Panc1 (cell line): ENCODE measurements around the gene ALDH5A1. TPM values are rescaled to one million over a fixed set of nuclear protein-coding genes. Genes with fewer than 3 reads are reported as not detected.

ENCODE experiments used
- ATAC-seq: fragments of 200-7000 bp; cut with Tn5 transposase; 2 replicates; pipeline ENCODE4 v1.9.1; 2020; ENCODE audit warnings: mild to moderate bottlenecking, moderate library complexity
- BruUV-seq: library from RNA; stranded (reverse); fragments of 400-500 nt; replicated peaks from 2 replicates; lab custom pipeline; 2021; lab: Mats Ljungman, UMichigan
- CTCF ChIA-PET: fragments of 300-600 bp; sonication (Branson Sonifier 250); formaldehyde crosslinking; loops from one replicate; lab custom pipeline; 2022; ENCODE audit warnings: antibody characterized with exemption; lab: Charles Lee
- POLR2A ChIA-PET: fragments of 300-600 bp; sonication (Branson Sonifier 250); formaldehyde crosslinking; loops from one replicate; lab custom pipeline; 2022; ENCODE audit warnings: antibody characterized with exemption; lab: Charles Lee
- DNase-seq: peaks from one replicate; pipeline ENCODE4 v3.0.0-alpha.2; 2010; ENCODE audit warnings: low read depth, low spot score
- H3K27ac ChIP-seq: 2 replicates; pipeline ENCODE4 v1.5.1; 2011; ENCODE audit warnings: mild to moderate bottlenecking, low read length, inconsistent platforms
- H3K27me3 ChIP-seq: fragments of 200-500 bp; sonication (Bioruptor generic); 2 replicates; pipeline ENCODE4 v1.6.0; 2014; ENCODE audit warnings: low read length, inconsistent platforms; ENCODE audit not compliant: control insufficient read depth, insufficient read depth
- H3K36me3 ChIP-seq: fragments of 200-500 bp; sonication (Bioruptor generic); 2 replicates; pipeline ENCODE4 v1.5.1; 2014; ENCODE audit warnings: inconsistent platforms, mild to moderate bottlenecking, low read length, moderate library complexity; ENCODE audit not compliant: control insufficient read depth, insufficient read depth
- H3K4me1 ChIP-seq: 2 replicates; pipeline ENCODE4 v1.5.1; 2011; ENCODE audit warnings: inconsistent platforms, mild to moderate bottlenecking, low read length, moderate library complexity; ENCODE audit not compliant: control insufficient read depth, insufficient read depth
- H3K4me3 ChIP-seq, 2 experiments: 2 replicates each; pipeline ENCODE4 v1.5.1; 2011 to 2012; ENCODE audit warnings: low read depth in 2 of 2, low read length in 2 of 2, mild to moderate bottlenecking in 2 of 2, inconsistent platforms in 1 of 2, moderate library complexity in 1 of 2
- H3K9me3 ChIP-seq: fragments of 200-500 bp; sonication (Bioruptor generic); 2 replicates; pipeline ENCODE4 v1.5.1; 2014; ENCODE audit warnings: low read depth, mild to moderate bottlenecking, inconsistent platforms, low read length, moderate library complexity; ENCODE audit not compliant: control insufficient read depth, insufficient read depth
- CTCF ChIP-seq: fragments of 450-650 bp; IDR thresholded peaks from 2 replicates; pipeline ENCODE4 v1.5.1; 2017; ENCODE audit warnings: mild to moderate bottlenecking
- POLR2AphosphoS5 ChIP-seq: IDR thresholded peaks from 2 replicates; pipeline ENCODE4 v1.6.1; 2012; ENCODE audit warnings: mild to moderate bottlenecking, low read depth, low read length, moderate library complexity
- REST ChIP-seq, 2 experiments: IDR thresholded peaks; 2 replicates each; pipeline ENCODE4 v1.6.1; 2011 to 2012; ENCODE audit warnings: low read depth in 2 of 2, control low read depth in 1 of 2, low read length in 1 of 2, mild to moderate bottlenecking in 1 of 2, moderate library complexity in 1 of 2; ENCODE audit not compliant: insufficient read depth in 1 of 2
- SIN3A ChIP-seq: IDR thresholded peaks from 2 replicates; pipeline ENCODE4 v1.6.1; 2012; ENCODE audit warnings: low read depth, mild to moderate bottlenecking, low read length, moderate library complexity, borderline replicate concordance; ENCODE audit not compliant: insufficient read depth
- TCF7L2 ChIP-seq: IDR thresholded peaks from 2 replicates; pipeline ENCODE4 v1.6.1; 2011; ENCODE audit warnings: mild to moderate bottlenecking, low read depth, low read length, inconsistent platforms
- in situ Hi-C: cut with HindIII; loops from 2 replicates; pipeline ENCODE4 v1.10.0; 2016; ENCODE audit warnings: low sequenced_read_pairs, low pct_unique_long_range_greater_than_20kb
- intact Hi-C: fragments of 100-400 bp; cut with micrococcal nuclease; formaldehyde crosslinking; loops from one replicate; pipeline ENCODE4 v1.10.0; 2022; ENCODE audit not compliant: unreplicated experiment
- total RNA-seq: library from RNA; stranded (reverse); gene quantifications from one replicate; pipeline ENCODE4 v1.2.1, GENCODE V29; 2021; ENCODE audit not compliant: unreplicated experiment

The ALDH5A1 gene
- total RNA-seq, 1 experiment from 2014 or later, result 4.2 TPM

- no peak overlapping the region for H3K27ac ChIP-seq
- intact Hi-C loops, result no loop called here
- no peaks in the 10 kb centered on the region for H3K4me1 ChIP-seq
- no peaks in the 10 kb centered on the region for H3K9me3 ChIP-seq
- H3K36me3 ChIP-seq, result no peaks in the 10 kb centered on the region
- CTCF ChIA-PET, result no interaction called here
- H3K4me3 ChIP-seq, result no peak overlapping the region
- BruUV-seq, result no TSS peak
- in situ Hi-C loops, result no loop called here
- POLR2A ChIA-PET, result interaction anchor here (0.6 kb wide), 1 partner anchor 8 kb away, joined by 3 read pairs; no protein-coding TSS in a partner anchor
- no peaks in the 10 kb centered on the region for H3K27me3 ChIP-seq
- no peak for DNase-seq
- TF ChIP-seq REST (IDR thresholded peaks at IDR 0.05; ENCODE audit: insufficient read depth in 1 of 2, low read depth in 2 of 2, low read length in 1 of 2) (no peak), TCF7L2 (no peak), CTCF (no peak), SIN3A (no peak), POLR2AphosphoS5 (no peak)
- no peak for ATAC-seq
These were observed 13.3 kb upstream of the ALDH5A1 start for GRCh38 chr6:24481449-24481848.

GRCh38 chr6:24484657-24485323 lies 10.0 kb upstream of the ALDH5A1 start:
- ATAC-seq (no peak), DNase-seq (no peak)
- no peak overlapping the region for H3K4me3 ChIP-seq
- no peaks in the 10 kb centered on the region for H3K36me3 ChIP-seq
- ChIA-PET CTCF (no interaction called here), POLR2A (no interaction called here)
- no peak overlapping the region for H3K27ac ChIP-seq
- TF ChIP-seq REST (IDR thresholded peaks at IDR 0.05; ENCODE audit: insufficient read depth in 1 of 2, low read depth in 2 of 2, low read length in 1 of 2) (no peak), SIN3A (no peak), POLR2AphosphoS5 (no peak), TCF7L2 (no peak), CTCF (no peak)
- H3K27me3 ChIP-seq, result no peaks in the 10 kb centered on the region
- no peaks in the 10 kb centered on the region for H3K4me1 ChIP-seq
- in situ Hi-C loops (no loop called here), intact Hi-C loops (no loop called here)
- H3K9me3 ChIP-seq, result no peaks in the 10 kb centered on the region
- BruUV-seq, result no TSS peak
